Adrenal gland (tissue), 5 donors: ENCODE measurements around the gene CCL28.

Experiments used
- CTCF ChIP-seq, 6 experiments: fragments of 450-650 bp in 4 of 6; fragments of 200-600 bp in 2 of 6; sonication (generic) in 1 of 6; IDR thresholded peaks; 1 replicate in 5 of 6; 2 replicates in 1 of 6; pipeline versions ENCODE4 v1.5.1 to v1.8.0; 2016 to 2021; ENCODE audit warnings: antibody characterized with exemption in 6 of 6, mild to moderate bottlenecking in 2 of 6, moderate library complexity in 1 of 6
- POLR2A ChIP-seq, 2 donors: fragments of 450-650 bp; IDR thresholded peaks; one replicate each; pipeline ENCODE4 v1.6.1; 2017; ENCODE audit warnings: antibody characterized with exemption in 2 of 2, mild to moderate bottlenecking in 2 of 2, moderate library complexity in 1 of 2
- donor health status: DM: no; HTN: no; CAD: no.

- TF ChIP-seq POLR2A (IDR thresholded peaks at IDR 0.05) (no peak), CTCF (IDR thresholded peaks at IDR 0.05) (no peak)
These were observed 4.0 kb upstream of the CCL28 start for GRCh38 chr5:43415935-43416802.
